IMR-90 (cell line): ENCODE results near the gene DYNLRB1. TPM values are rescaled to one million over a fixed set of nuclear protein-coding genes. Genes with fewer than 3 reads are reported as not detected.

Experiments used
- ATAC-seq: fragments of 200-7000 bp; cut with Tn5 transposase; 2 replicates; pipeline ENCODE4 v1.9.1; 2020; ENCODE audit warnings: low read depth, mild to moderate bottlenecking, moderate library complexity
- BruUV-seq: library from RNA; stranded (reverse); fragments of 400-500 nt; replicated peaks from 2 replicates; lab custom pipeline; 2021; lab: Mats Ljungman, UMichigan
- CTCF ChIA-PET: fragments of 300-600 bp; formaldehyde crosslinking; extraction: SDS; loops from one replicate; lab custom pipeline; 2021; ENCODE audit warnings: antibody characterized with exemption; lab: Yijun Ruan, JAX
- POLR2A ChIA-PET: fragments of 300-600 bp; sonication (Branson Sonifier 250); formaldehyde crosslinking; loops from one replicate; lab custom pipeline; 2022; ENCODE audit warnings: antibody characterized with exemption; ENCODE audit not compliant: unreplicated experiment; lab: Charles Lee
- DNase-seq: peaks from one replicate; pipeline ENCODE4 v3.0.0; 2013
- H2AFZ ChIP-seq: replicated peaks from 2 replicates; pipeline ENCODE3; 2013; ENCODE audit warnings: low read length, mild to moderate bottlenecking; ENCODE audit not compliant: poor library complexity
- H2AK5ac ChIP-seq: 2 replicates; pipeline ENCODE4 v1.6.1; 2013; ENCODE audit warnings: low read depth, low read length, inconsistent platforms
- H2AK9ac ChIP-seq: replicated peaks from 2 replicates; pipeline ENCODE3; 2013; ENCODE audit warnings: mild to moderate bottlenecking, low read depth, low read length, moderate library complexity; ENCODE audit not compliant: poor library complexity
- H2BK120ac ChIP-seq: 2 replicates; pipeline ENCODE4 v1.6.1; 2013; ENCODE audit warnings: low read depth, low read length, inconsistent platforms
- H2BK15ac ChIP-seq: 3 replicates; pipeline ENCODE4 v1.6.1; 2013; ENCODE audit warnings: low read depth, low read length, inconsistent platforms
- H2BK20ac ChIP-seq: 2 replicates; pipeline ENCODE4 v1.6.1; 2013; ENCODE audit warnings: low read depth, mild to moderate bottlenecking, inconsistent platforms, low read length, moderate library complexity
- H2BK5ac ChIP-seq: 2 replicates; pipeline ENCODE4 v1.6.1; 2013; ENCODE audit warnings: mild to moderate bottlenecking, low read depth, low read length, inconsistent platforms; ENCODE audit not compliant: poor library complexity, severe bottlenecking
- H3K14ac ChIP-seq: replicated peaks from 2 replicates; pipeline ENCODE4 v1.6.1; 2013; ENCODE audit warnings: low read depth, low read length, inconsistent platforms
- H3K18ac ChIP-seq: 2 replicates; pipeline ENCODE4 v1.6.1; 2013; ENCODE audit warnings: low read depth, low read length, control low read depth
- H3K23ac ChIP-seq: 2 replicates; pipeline ENCODE4 v1.6.1; 2013; ENCODE audit warnings: low read depth, low read length, inconsistent platforms
- H3K27ac ChIP-seq: 2 replicates; pipeline ENCODE4 v1.5.1; 2013; ENCODE audit warnings: mild to moderate bottlenecking, control low read depth, low read length; ENCODE audit not compliant: insufficient read depth
- H3K27me3 ChIP-seq: 2 replicates; pipeline ENCODE4 v1.6.1; 2013; ENCODE audit warnings: low read length; ENCODE audit not compliant: control insufficient read depth, insufficient read depth
- H3K36me3 ChIP-seq: 2 replicates; pipeline ENCODE4 v1.6.1; 2013; ENCODE audit warnings: low read length, mixed read lengths; ENCODE audit not compliant: control insufficient read depth, insufficient read depth
- H3K4ac ChIP-seq: 2 replicates; pipeline ENCODE4 v1.6.1; 2013; ENCODE audit warnings: low read depth, low read length, inconsistent platforms
- H3K4me1 ChIP-seq: 2 replicates; pipeline ENCODE4 v1.6.1; 2013; ENCODE audit warnings: low read length, mixed read lengths; ENCODE audit not compliant: control insufficient read depth, insufficient read depth
- H3K4me2 ChIP-seq: 2 replicates; pipeline ENCODE4 v1.6.1; 2013; ENCODE audit warnings: low read depth, mild to moderate bottlenecking, control low read depth, low read length, moderate library complexity
- H3K4me3 ChIP-seq: 2 replicates; pipeline ENCODE4 v1.5.1; 2013; ENCODE audit warnings: low read depth, mild to moderate bottlenecking, control low read depth, low read length, moderate library complexity; ENCODE audit not compliant: insufficient read depth
- H3K56ac ChIP-seq: 2 replicates; pipeline ENCODE4 v1.6.1; 2013; ENCODE audit warnings: low read length, inconsistent platforms; ENCODE audit not compliant: insufficient read depth; ENCODE audit errors: extremely low read depth
- H3K79me1 ChIP-seq, 2 experiments: 2 replicates each; pipeline ENCODE4 v1.6.1; 2013; ENCODE audit warnings: low read length in 2 of 2, inconsistent platforms in 1 of 2, low read depth in 1 of 2
- H3K9ac ChIP-seq: 2 replicates; pipeline ENCODE4 v1.6.1; 2013; ENCODE audit warnings: low read depth, low read length, control low read depth
- H3K9me1 ChIP-seq: 2 replicates; pipeline ENCODE4 v1.6.1; 2013; ENCODE audit warnings: low read length, inconsistent platforms; ENCODE audit not compliant: insufficient read depth
- H3K9me3 ChIP-seq: 2 replicates; pipeline ENCODE4 v1.6.1; 2013; ENCODE audit warnings: low read length; ENCODE audit not compliant: control insufficient read depth, insufficient read depth
- H4K20me1 ChIP-seq: 2 replicates; pipeline ENCODE4 v1.6.1; 2013; ENCODE audit warnings: low read length, inconsistent platforms; ENCODE audit not compliant: insufficient read depth
- H4K5ac ChIP-seq: 2 replicates; pipeline ENCODE4 v1.6.1; 2013; ENCODE audit warnings: mild to moderate bottlenecking, low read depth, low read length, control low read depth
- H4K8ac ChIP-seq, 2 experiments: 2 replicates each; pipeline ENCODE4 v1.6.1; 2013; ENCODE audit warnings: low read depth in 2 of 2, low read length in 2 of 2, control low read depth in 1 of 2, inconsistent platforms in 1 of 2
- H4K91ac ChIP-seq: 2 replicates; pipeline ENCODE4 v1.6.1; 2013; ENCODE audit warnings: low read depth, low read length, inconsistent platforms; ENCODE audit not compliant: insufficient read depth
- CHD1 ChIP-seq: IDR thresholded peaks from 2 replicates; pipeline ENCODE4 v1.6.1; 2012; ENCODE audit warnings: low read depth, low read length, improper control_type of control experiment
- MAFK ChIP-seq: IDR thresholded peaks from 2 replicates; pipeline ENCODE4 v1.6.1; 2012; ENCODE audit warnings: low read depth, low read length, improper control_type of control experiment
- RAD21 ChIP-seq: IDR thresholded peaks from 2 replicates; pipeline ENCODE4 v1.6.1; 2012; ENCODE audit warnings: low read length, improper control_type of control experiment
- RFX5 ChIP-seq: IDR thresholded peaks from 2 replicates; pipeline ENCODE4 v1.8.0; 2012; ENCODE audit warnings: low read depth, mild to moderate bottlenecking, low read length, moderate library complexity
- SMC3 ChIP-seq: fragments of 150-350 bp; IDR thresholded peaks from 2 replicates; pipeline ENCODE4 v1.6.1; 2016; ENCODE audit warnings: low read depth, mild to moderate bottlenecking, antibody characterized with exemption, low read length, moderate library complexity
- WGBS, 2 experiments: methylation state at CpG; one replicate each; pipeline versions ENCODE4 v1.1.5 to v1.1.7; 2013; ENCODE audit warnings: missing lambda C conversion rate in 2 of 2; ENCODE audit not compliant: insufficient read length in 1 of 2; ENCODE audit errors: extremely low coverage in 2 of 2; 5-methylcytosine and 5-hydroxymethylcytosine counted together
- dilution Hi-C: fragments of 300-500 bp; cut with HindIII; formaldehyde crosslinking; loops from one replicate; pipeline ENCODE4 v1.14.3; 2018; ENCODE audit warnings: low sequenced_read_pairs; ENCODE audit not compliant: unreplicated experiment
- in situ Hi-C: fragments of 300-500 bp; cut with MboI; formaldehyde crosslinking; loops from 3 replicates; pipeline ENCODE4 v1.14.3; 2019; ENCODE audit warnings: low sequenced_read_pairs, inconsistent platforms, mixed read lengths
- intact Hi-C: fragments of 100-400 bp; cut with micrococcal nuclease; formaldehyde crosslinking; loops from 2 replicates; pipeline ENCODE4 v1.10.0; 2022
- polyA plus RNA-seq, 3 experiments: library from polyadenylated mRNA; depleted of rRNA; stranded (reverse); fragments of >200 nt; gene quantifications; 2 replicates each; pipeline ENCODE4 v1.2.3, GENCODE V29; 2012; ENCODE audit warnings: low replicate concordance in 1 of 3
- total RNA-seq: library from RNA; depleted of rRNA; stranded (reverse); fragments of >200 nt; gene quantifications from 2 replicates; pipeline ENCODE4 v1.2.3, GENCODE V29; 2012
- TF ChIP-seq, protein P1 (sequence below): fragments of 150-350 bp; IDR thresholded peaks from 2 replicates; pipeline ENCODE4 v1.6.1; 2016; ENCODE audit warnings: low read depth, mild to moderate bottlenecking, low read length, moderate library complexity, borderline replicate concordance

Gene DYNLRB1
- total and polyA plus RNA-seq, 2 of the 4 experiments (the other 2 are of a cell fraction): 82.4 to 380 TPM

DNA sequence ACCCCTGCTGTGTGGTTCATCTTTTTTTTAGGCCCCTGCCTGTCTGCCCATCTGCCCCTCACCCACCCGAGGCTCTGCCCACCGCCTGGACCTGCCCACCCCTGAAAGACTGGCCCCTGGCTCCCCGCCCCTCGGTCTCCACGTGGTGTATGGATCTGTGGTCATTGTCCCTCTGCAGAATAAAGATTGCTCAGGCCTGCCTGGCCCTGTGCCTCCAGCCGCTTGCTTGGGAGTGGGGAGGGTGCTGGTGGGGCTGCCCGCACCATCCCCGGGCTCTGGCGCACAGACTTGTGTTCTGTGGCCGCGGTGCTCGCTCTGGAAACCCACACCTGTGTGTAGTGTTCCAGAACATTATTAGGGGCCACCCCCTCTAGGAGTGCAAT lies 43.9 kb downstream of the DYNLRB1 start:
- Histone ChIP-seq H3K36me3 (peaks cover 3% of the 10 kb centered on the region; the same call in 1 of the 2 replicates), H2AK5ac (no peak overlapping the region), H2BK120ac (no peak overlapping the region), H3K9me3 (no peaks in the 10 kb centered on the region), H3K56ac (no peak overlapping the region), H3K4me3 (no peak overlapping the region), H2BK15ac (no peak overlapping the region), H3K79me1 (peaks cover 0 to 13% of the 10 kb centered on the region in 2 experiments; a peak in 2 of 4 replicates), H3K14ac (no peak overlapping the region), H3K27me3 (no peaks in the 10 kb centered on the region), H2AFZ (no peak overlapping the region), H2AK9ac (no peak overlapping the region), H3K4me2 (no peak overlapping the region), H3K18ac (no peak overlapping the region), H4K8ac (no peak overlapping the region), H3K4me1 (peaks cover 2% of the 10 kb centered on the region; the same call in 1 of the 2 replicates), H2BK20ac (no peak overlapping the region), H4K91ac (no peak overlapping the region), H3K9ac (no peak overlapping the region), H4K20me1 (no peaks in the 10 kb centered on the region), H4K5ac (no peak overlapping the region), H3K9me1 (0 out of 2 replicates have a peak, but pooled peaks cover 3% of the 10 kb centered on the region), H3K23ac (no peak overlapping the region), H3K27ac (no peak overlapping the region), H2BK5ac (no peak overlapping the region), H3K4ac (no peak overlapping the region)
- dilution Hi-C loops: no loop called here
- TF ChIP-seq RAD21 (no peak), SMC3 (no peak), MAFK (no peak), CHD1 (no peak), RFX5 (no peak)
- TF ChIP-seq, protein P1, sequence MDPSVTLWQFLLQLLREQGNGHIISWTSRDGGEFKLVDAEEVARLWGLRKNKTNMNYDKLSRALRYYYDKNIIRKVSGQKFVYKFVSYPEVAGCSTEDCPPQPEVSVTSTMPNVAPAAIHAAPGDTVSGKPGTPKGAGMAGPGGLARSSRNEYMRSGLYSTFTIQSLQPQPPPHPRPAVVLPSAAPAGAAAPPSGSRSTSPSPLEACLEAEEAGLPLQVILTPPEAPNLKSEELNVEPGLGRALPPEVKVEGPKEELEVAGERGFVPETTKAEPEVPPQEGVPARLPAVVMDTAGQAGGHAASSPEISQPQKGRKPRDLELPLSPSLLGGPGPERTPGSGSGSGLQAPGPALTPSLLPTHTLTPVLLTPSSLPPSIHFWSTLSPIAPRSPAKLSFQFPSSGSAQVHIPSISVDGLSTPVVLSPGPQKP: no peak
- POLR2A ChIA-PET: no interaction called here
- CTCF ChIA-PET: no interaction called here
- DNase-seq (no peak), ATAC-seq (no peak)
- BruUV-seq: no TSS peak
- intact Hi-C loops: no loop called here
- in situ Hi-C loops: no loop called here
- no CpG with 5 or more reads among the region's 12 CpGs for WGBS, 2 experiments
